ENCODE results near the gene NPW. TPM values are rescaled to one million over a fixed set of nuclear protein-coding genes. Genes with fewer than 3 reads are reported as not detected.

Gene NPW
- total and polyA plus RNA-seq, 2 of the 8 experiments (the other 6 are each of a cell fraction or from before 2014, with no cell fraction given): 4.0 to 10.3 TPM

DNA sequence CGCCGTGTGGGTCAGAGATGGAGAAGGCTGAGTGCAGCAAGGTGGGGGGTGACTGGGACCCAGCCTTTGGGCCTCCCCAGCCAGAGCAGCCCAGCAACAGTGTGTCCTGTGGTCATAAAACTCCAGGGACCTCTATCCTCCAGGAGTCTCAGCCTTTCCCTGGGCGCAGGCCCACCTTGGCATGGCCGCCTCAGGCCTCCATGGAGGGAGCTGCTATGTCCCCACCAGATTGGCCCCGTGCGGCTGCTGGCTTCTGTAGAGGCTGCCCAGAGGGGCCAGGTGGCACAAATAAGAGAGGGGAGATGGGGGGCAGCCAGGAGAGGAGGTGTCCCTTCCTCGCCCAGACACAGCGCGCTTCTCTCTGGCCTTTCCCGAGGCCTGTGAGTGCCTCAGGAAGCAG is 32.4 kb upstream of the NPW start:
- no peak overlapping the region for H4K8ac ChIP-seq (ENCODE audit: extremely low read depth, insufficient read depth, low read length)
- peaks cover 0 to 31% (median 20%) of the 10 kb centered on the region in 4 experiments; a peak in 6 of 7 replicates for H3K4me1 ChIP-seq (replicated peaks in 1 of 4; ENCODE audit: control insufficient read depth in 3 of 4, insufficient read depth in 4 of 4, low read length in 3 of 4)
- POLR2A ChIA-PET (ENCODE audit: partially characterized antibody): interaction anchor here (0.7 to 28.2 kb wide), 5 partner anchors 9 to 168 kb away, joined by 3 to 736 read pairs (median 10); partner anchors contain the start of genes NDUFB10, RNF151, RPS2 and TBL3
- CTCF ChIA-PET (ENCODE audit: partially characterized antibody): interaction anchor here (0.8 to 1.7 kb wide), 4 partner anchors 17 to 125 kb away, joined by 3 to 7 read pairs (median 4); no protein-coding TSS in a partner anchor
- H3K79me1 ChIP-seq (ENCODE audit: low read depth, low read length): no peaks in the 10 kb centered on the region
- no peak overlapping the region for H3K4me2 ChIP-seq (ENCODE audit: insufficient read depth in 1 of 2, low read depth in 2 of 2, low read length in 2 of 2)
- no peak overlapping the region for H2BK5ac ChIP-seq (ENCODE audit: low read depth, low read length)
- TF ChIP-seq YY1 (IDR thresholded peaks at IDR 0.05; ENCODE audit: low read depth, low read length) (no peak), POLR2A (IDR thresholded peaks at IDR 0.05; ENCODE audit: control extremely low read depth in 1 of 2, low read depth in 2 of 2, low read length in 2 of 2) (no peak; a peak in 1 of 3 replicates), GABPA (IDR thresholded peaks at IDR 0.05; ENCODE audit: borderline replicate concordance, insufficient read depth, low read length) (no peak), SP1 (IDR thresholded peaks at IDR 0.05; ENCODE audit: low read depth, low read length) (no peak), NRF1 (IDR thresholded peaks at IDR 0.05; ENCODE audit: low read depth, low read length) (no peak), EGR1 (IDR thresholded peaks at IDR 0.05; ENCODE audit: borderline replicate concordance, low read depth, low read length) (no peak), SP4 (IDR thresholded peaks at IDR 0.05; ENCODE audit: low read length) (no peak)
- H3K23ac ChIP-seq (ENCODE audit: insufficient read length): no peak overlapping the region
- H3K9ac ChIP-seq (replicated peaks in 1 of 4; ENCODE audit: extremely low read depth in 1 of 4, low read depth in 3 of 4, low read length in 3 of 4): no peak overlapping the region
- H3K56ac ChIP-seq (replicated peaks; ENCODE audit: insufficient read length, low read depth, low read length): no peak overlapping the region
- H3K79me2 ChIP-seq (ENCODE audit: control insufficient read depth in 1 of 2, insufficient read depth in 2 of 2, low read length in 2 of 2): peaks cover 0 to 9% of the 10 kb centered on the region in 2 experiments; a peak in 1 of 4 replicates
- H2BK20ac ChIP-seq (ENCODE audit: low read length): no peak overlapping the region
- 92% methylated on average over 10 of the region's 10 CpGs; no CpG with 5 or more reads in 1 of the 2 experiments for WGBS, 2 experiments (ENCODE audit: extremely low coverage in 1 of 2, insufficient coverage in 1 of 2, insufficient read length in 1 of 2, insufficient replicate concordance in 2 of 2, low coverage in 1 of 2, low lambda C conversion rate in 2 of 2, missing lambda C conversion rate in 1 of 2)
- H4K5ac ChIP-seq (ENCODE audit: insufficient read length, low read depth, low read length): no peak overlapping the region
- no peak overlapping the region for H4K91ac ChIP-seq (replicated peaks; ENCODE audit: insufficient read length, low read length)
- no peak overlapping the region for H2AK5ac ChIP-seq (ENCODE audit: low read depth, low read length)
- H3K27ac ChIP-seq (ENCODE audit: low read depth, low read length): no peak overlapping the region
- no peak overlapping the region for H3K18ac ChIP-seq (ENCODE audit: extremely low read depth, low read length)
- no peak overlapping the region for H3K4ac ChIP-seq (replicated peaks; ENCODE audit: insufficient read length, low read depth, low read length)
- H3K27me3 ChIP-seq (replicated peaks in 1 of 4; ENCODE audit: control insufficient read depth in 3 of 4, extremely low read depth in 1 of 4, insufficient read depth in 3 of 4, low read length in 3 of 4): peaks cover 4 to 39% (median 34%) of the 10 kb centered on the region in 4 experiments
- FAIRE-seq (no peak), DNase-seq (ENCODE audit: low read depth in 1 of 2, low spot score in 2 of 2) (no peak)
- H3K23me2 ChIP-seq (ENCODE audit: low read depth, low read length): peaks cover 29% of the 10 kb centered on the region
- no peak overlapping the region for H2BK12ac ChIP-seq (ENCODE audit: low read depth, low read length)
- H3K9me3 ChIP-seq (ENCODE audit: insufficient read depth in 2 of 2, low read depth in 1 of 2, low read length in 1 of 2): no peaks in the 10 kb centered on the region
- H3K36me3 ChIP-seq (ENCODE audit: control insufficient read depth in 2 of 4, insufficient read depth in 4 of 4, low read length in 3 of 4): peaks cover 2 to 5% (median 3%) of the 10 kb centered on the region in 4 experiments; a peak in 3 of 8 replicates
- H4K20me1 ChIP-seq (replicated peaks in 1 of 2; ENCODE audit: control insufficient read depth in 1 of 2, insufficient read depth in 2 of 2, low read length in 2 of 2): peaks cover 0 to 10% of the 10 kb centered on the region in 2 experiments
- no peak overlapping the region for H3K4me3 ChIP-seq (ENCODE audit: extremely low read depth in 1 of 4, insufficient read depth in 2 of 4, low read depth in 3 of 4, low read length in 4 of 4)
- no peak overlapping the region for H3K14ac ChIP-seq (ENCODE audit: insufficient read length)
- no peak overlapping the region for H2BK120ac ChIP-seq (replicated peaks; ENCODE audit: low read depth, low read length)
- H2BK15ac ChIP-seq (ENCODE audit: low read length): no peak overlapping the region
- H2AFZ ChIP-seq (ENCODE audit: low read length): no peak overlapping the region
